HG03432 (cell line): ENCODE measurements around the gene PSMD12.
"Not testable (repeated sequence)": the region's sequence is repeated elsewhere in the genome, so short reads cannot be mapped to it uniquely, and the experiment has no call there.

Experiments used
- ATAC-seq: cut with Tn5 transposase; IDR thresholded peaks from one replicate; pipeline ENCODE4 v1.9.1; 2021; ENCODE audit warnings: mild to moderate bottlenecking, moderate library complexity; ENCODE audit not compliant: unreplicated experiment

PSMD12 gene

GRCh38 chr17:67366193-67367157 is at the start of gene PSMD12:
TSS of gene PSMD12 (minus strand) at chr17:67366577. CDS start at chr17:67366519, 58 bp downstream.
- ATAC-seq, result peak; percentile 92

DNA sequence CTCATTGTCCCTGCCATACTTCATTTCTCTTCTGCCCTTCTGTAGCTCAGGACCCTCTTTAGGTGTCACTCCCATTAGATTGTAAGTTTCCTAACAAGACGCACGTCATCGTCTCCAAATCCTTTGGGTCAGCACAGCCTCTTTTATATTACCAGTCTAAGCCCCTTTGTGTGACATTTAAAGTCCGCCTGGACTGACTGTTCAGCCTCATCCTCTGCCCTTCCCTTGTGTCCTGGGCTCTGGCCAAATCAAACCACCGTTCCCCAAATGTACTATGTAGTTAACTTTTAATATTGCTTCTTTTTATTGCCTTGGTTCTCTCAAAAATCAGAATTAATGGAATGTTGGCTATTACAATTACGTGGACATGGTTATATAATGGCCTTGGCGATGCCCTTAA is 48.9 kb upstream of the PSMD12 start:
- ATAC-seq, result no peak

GRCh38 chr17:67414559-67414958 is 48.2 kb upstream of the PSMD12 start:
- ATAC-seq, result no peak

- ATAC-seq, result no peak
Observed at GRCh38 chr17:67414130-67414529, 47.8 kb upstream of the PSMD12 start.

GRCh38 chr17:67413388-67413787 is 47.0 kb upstream of the PSMD12 start:
- no peak for ATAC-seq

DNA sequence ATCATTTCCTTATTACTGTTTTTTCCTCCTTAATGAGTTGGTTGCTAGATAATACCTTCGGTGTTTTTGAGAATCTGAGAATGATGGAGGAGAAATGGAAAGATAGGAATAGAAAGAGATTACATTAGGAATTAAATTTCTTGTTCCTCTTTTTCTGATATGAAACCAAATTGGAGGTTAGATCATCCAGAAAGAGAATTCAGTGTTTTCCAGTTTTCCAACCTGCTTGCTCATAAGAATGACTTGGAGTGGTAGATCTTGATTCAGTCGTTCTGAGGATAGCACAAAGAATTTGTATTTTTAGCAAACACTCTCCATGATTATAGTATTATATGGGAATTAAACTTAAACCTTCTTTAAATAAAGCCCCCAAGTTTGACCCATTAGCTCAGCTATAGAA is 46.6 kb upstream of the PSMD12 start:
- ATAC-seq, result no peak

- ATAC-seq, result no peak
Observed at GRCh38 chr17:67412032-67412431, 45.7 kb upstream of the PSMD12 start.

GRCh38 chr17:67411397-67411796 is 45.0 kb upstream of the PSMD12 start:
- no peak for ATAC-seq

DNA sequence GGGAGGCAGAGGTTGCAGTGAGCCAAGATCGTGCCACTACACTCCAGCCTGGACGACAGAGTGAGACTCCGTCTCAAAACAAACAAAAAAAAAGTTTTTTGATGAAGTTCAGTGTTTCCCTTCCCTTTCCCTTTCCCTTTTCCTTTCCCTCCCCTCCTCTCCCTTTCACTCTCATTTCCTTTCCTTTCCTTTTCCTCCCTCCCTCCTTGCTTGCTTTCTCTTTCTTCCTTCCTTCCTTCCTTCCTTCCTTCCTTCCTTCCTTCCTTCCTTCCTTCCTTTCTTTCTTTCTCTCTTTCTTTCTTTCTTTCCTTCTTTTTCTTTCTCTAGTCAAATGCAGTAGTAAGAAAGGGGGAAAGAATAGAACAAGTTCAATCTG is 42.1 kb upstream of the PSMD12 start:
- ATAC-seq, result not testable (repeated sequence)

DNA sequence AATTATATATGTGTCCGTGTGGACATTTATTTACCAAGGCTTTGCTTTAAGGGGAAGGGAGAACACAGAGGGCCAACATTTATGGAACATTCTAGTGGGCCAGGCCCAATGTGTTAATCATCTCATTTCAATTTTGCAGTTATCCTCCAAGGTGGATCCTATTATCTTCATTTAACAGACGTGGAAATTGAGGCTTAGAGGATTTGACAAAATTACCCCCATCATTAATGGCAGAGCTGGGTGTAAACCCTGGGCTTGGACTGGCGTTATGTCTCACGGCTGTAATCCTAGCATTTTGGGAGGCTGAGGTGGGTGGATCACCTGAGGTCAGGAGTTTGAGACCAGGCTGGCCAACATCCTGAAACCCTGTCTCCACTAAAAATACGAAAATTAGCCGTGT is 37.1 kb upstream of the PSMD12 start:
- no peak for ATAC-seq

DNA sequence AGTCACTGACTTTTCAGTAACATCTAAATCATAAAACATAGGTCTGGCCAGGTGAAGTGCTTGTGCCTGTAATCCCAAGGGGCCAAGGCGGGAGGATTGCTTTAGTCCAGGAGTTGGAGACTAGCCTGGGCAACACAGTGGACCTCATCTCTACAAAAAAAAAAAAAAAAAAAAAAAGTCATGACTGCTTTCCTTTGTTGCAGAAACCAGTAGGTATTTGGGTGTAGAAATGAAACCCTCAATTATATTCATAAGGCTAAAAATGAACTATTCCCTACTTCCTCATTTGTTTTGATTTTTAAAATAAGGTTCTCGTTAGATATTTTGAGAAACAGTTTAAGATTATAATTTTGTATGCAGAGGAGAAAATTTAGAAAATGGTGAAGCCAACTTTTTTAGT is 36.7 kb upstream of the PSMD12 start:
- ATAC-seq, result no peak

- ATAC-seq, result no peak
Observed at GRCh38 chr17:67401598-67402504, 35.5 kb upstream of the PSMD12 start.

- no peak for ATAC-seq
Observed at GRCh38 chr17:67401106-67401505, 34.7 kb upstream of the PSMD12 start.

GRCh38 chr17:67400193-67400592 is 33.8 kb upstream of the PSMD12 start:
- ATAC-seq, result no peak

- ATAC-seq, result no peak
Observed at GRCh38 chr17:67399676-67400075, 33.3 kb upstream of the PSMD12 start.

DNA sequence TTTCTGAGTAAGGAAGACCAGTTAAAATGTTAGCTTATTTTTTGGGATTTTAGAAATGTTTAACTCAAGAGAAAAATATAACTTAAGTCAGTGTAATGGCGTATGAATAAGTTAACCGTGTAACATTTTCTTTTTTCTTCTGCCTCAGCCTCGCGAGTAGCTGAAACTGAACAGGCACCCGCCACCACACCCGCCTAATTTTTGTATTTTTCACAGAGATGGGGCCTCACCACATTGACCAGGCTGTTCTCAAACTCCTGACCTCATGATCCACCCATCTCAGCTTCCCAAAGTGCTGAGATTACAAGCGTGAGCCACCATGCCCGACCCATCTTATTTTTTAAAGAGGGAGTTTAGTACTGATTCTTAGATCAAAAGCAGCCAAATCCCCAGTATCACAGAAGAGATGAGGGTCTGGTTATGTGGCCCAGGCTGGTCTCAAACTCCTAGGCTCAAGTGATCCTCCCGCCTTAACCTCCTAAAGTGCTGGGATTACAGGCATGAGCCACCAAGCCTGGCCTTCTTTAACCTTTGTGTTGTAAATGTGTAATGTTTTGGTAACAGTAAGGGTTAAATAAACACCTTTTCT is 27.5 kb upstream of the PSMD12 start:
- no peak for ATAC-seq

DNA sequence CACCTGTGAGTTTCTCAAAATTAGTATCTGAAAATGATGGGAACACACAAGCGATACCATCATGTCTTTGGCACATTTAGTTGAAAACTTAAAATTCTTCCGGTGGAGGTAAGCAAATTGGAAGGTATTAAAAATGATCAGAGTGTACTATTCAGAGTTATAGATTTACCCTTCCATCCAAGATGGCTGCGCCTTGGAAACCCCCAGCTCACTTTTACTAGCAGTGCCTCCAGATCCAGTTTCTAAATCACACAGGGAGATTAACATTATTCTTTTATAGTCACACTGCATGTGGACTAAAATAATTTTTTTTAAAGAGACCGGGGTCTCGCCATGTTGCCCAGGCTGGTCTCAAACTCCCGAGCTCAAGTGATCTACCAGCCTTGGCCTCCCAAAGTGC is 25.7 kb upstream of the PSMD12 start:
- ATAC-seq, result no peak

DNA sequence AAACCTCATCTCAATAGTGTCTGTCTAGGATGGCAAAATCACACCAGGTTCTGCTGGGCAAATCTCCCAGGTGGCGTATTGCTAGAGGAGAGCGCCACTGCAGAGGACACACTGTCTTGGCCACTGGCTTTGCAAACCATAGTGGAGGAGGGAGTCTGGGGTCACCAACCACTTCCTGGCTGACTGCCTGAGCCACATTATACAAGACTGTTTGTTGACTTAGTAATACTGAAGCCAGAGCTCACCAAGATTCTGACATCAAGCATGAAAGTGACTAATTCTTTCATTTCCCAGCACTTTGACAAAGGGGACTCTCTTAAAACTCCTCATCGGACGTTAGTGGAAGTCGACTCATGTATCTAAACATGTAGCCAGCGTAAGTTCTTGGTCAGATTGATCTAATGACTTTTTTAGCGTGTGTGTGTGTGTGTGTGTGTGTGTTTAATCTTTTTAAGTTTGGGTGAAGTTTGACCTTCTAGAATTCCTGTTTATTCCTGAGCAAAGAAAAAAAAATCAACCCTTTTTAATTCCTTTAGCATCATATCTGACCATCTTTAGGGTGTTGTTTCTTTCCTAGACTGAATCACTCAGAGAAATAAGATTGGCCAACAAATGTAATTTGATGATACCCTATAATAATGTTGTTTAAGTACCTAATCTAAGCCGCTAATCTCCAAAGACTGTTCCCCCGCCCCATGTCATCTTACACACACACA is 24.4 kb upstream of the PSMD12 start:
- ATAC-seq, result peak; percentile 94

GRCh38 chr17:67390006-67390645 is 23.7 kb upstream of the PSMD12 start:
- ATAC-seq, result no peak

GRCh38 chr17:67388986-67389385 is 22.6 kb upstream of the PSMD12 start:
- ATAC-seq, result no peak
